ENCODE data around the gene ARID1B. TPM values are rescaled to one million over a fixed set of nuclear protein-coding genes. Genes with fewer than 3 reads are reported as not detected.

Gene ARID1B
- total RNA-seq, 1 donor from 2014 or later, result 59.3 TPM

- Mint-ChIP-seq H3K36me3 (ENCODE audit: low read depth) (peaks cover 1% of the 10 kb centered on the region), H3K9me3 (ENCODE audit: low read depth) (no peaks in the 10 kb centered on the region), H3K4me1 (ENCODE audit: low read depth) (peaks cover 43% of the 10 kb centered on the region), H3K4me3 (ENCODE audit: unreplicated experiment) (no peak overlapping the region), H3K27ac (ENCODE audit: unreplicated experiment) (peak overlapping the region; percentile 89), H3K27me3 (ENCODE audit: low read depth) (no peaks in the 10 kb centered on the region)
- no peak for TF ChIP-seq CTCF (IDR thresholded peaks at IDR 0.05)
- DNase-seq (ENCODE audit: low spot score), result no peak
Measured at GRCh38 chr6:157108923-157109322, 331.7 kb downstream of the ARID1B start.

GRCh38 chr6:157110607-157111006 is 333.4 kb downstream of the ARID1B start:
- Mint-ChIP-seq H3K27ac (ENCODE audit: unreplicated experiment) (peak overlapping the region; percentile 25), H3K9me3 (ENCODE audit: low read depth) (no peaks in the 10 kb centered on the region), H3K4me3 (ENCODE audit: unreplicated experiment) (no peak overlapping the region), H3K4me1 (ENCODE audit: low read depth) (peaks cover 43% of the 10 kb centered on the region), H3K27me3 (ENCODE audit: low read depth) (no peaks in the 10 kb centered on the region), H3K36me3 (ENCODE audit: low read depth) (peaks cover 5% of the 10 kb centered on the region)
- TF ChIP-seq CTCF (IDR thresholded peaks at IDR 0.05), result no peak
- no peak for DNase-seq (ENCODE audit: low spot score)

GRCh38 chr6:157113389-157113788 is 336.2 kb downstream of the ARID1B start:
- TF ChIP-seq CTCF (IDR thresholded peaks at IDR 0.05), result no peak
- Mint-ChIP-seq H3K36me3 (ENCODE audit: low read depth) (peaks cover 5% of the 10 kb centered on the region), H3K4me3 (ENCODE audit: unreplicated experiment) (no peak overlapping the region), H3K27me3 (ENCODE audit: low read depth) (no peaks in the 10 kb centered on the region), H3K4me1 (ENCODE audit: low read depth) (peaks cover 22% of the 10 kb centered on the region), H3K9me3 (ENCODE audit: low read depth) (no peaks in the 10 kb centered on the region), H3K27ac (ENCODE audit: unreplicated experiment) (no peak overlapping the region)
- no peak for DNase-seq (ENCODE audit: low spot score)

- Mint-ChIP-seq H3K4me3 (ENCODE audit: unreplicated experiment) (no peak overlapping the region), H3K9me3 (ENCODE audit: low read depth) (no peaks in the 10 kb centered on the region)
Measured at GRCh38 chr6:157116426-157116825, 339.2 kb downstream of the ARID1B start.

DNA sequence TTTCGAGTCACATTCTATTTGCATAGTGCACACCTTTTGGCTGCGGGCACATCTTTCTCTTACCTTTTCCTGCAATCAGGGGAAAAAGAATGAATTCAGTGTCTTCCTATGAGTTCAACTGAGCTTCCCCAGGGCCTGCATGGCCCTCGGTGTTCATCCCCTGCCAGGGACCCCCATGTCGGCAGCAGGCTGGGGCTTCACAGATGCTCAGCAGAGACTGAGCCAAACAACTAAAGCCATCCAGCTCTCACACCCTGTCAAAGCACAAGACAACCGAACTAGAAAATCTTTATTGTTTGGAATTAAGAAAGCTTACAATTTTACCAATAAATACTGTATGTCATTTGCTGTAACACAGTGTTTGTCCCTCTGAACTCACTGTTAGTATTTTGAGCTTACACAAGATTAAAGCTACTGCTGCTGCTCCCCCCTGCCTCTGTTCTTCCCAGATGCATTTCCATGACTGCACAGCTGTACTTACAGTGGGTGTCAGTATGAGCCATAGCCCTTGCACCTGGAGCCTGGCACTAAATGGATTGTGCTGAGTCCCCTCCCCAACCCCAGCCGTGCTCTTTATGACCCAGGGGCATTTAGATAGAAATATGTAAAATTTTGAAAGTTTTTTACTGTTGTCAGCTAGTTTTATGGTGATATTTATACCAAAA is 340.4 kb downstream of the ARID1B start:
- H3K27me3 Mint-ChIP-seq (ENCODE audit: low read depth), result no peaks in the 10 kb centered on the region
- no peak for DNase-seq (ENCODE audit: low spot score)

More at GRCh38 chr6:157116426-157116825, 339.2 kb downstream of the ARID1B start:
- Mint-ChIP-seq H3K27ac (ENCODE audit: unreplicated experiment) (no peak overlapping the region), H3K4me1 (ENCODE audit: low read depth) (peaks cover 6% of the 10 kb centered on the region), H3K27me3 (ENCODE audit: low read depth) (no peaks in the 10 kb centered on the region), H3K36me3 (ENCODE audit: low read depth) (peaks cover 5% of the 10 kb centered on the region)
- no peak for TF ChIP-seq CTCF (IDR thresholded peaks at IDR 0.05)
- no peak for DNase-seq (ENCODE audit: low spot score)

More for the DNA sequence above, 340.4 kb downstream of the ARID1B start:
- H3K4me3 Mint-ChIP-seq (ENCODE audit: unreplicated experiment), result no peak overlapping the region
- H3K36me3 Mint-ChIP-seq (ENCODE audit: low read depth), result peaks cover 5% of the 10 kb centered on the region
- no peak overlapping the region for H3K27ac Mint-ChIP-seq (ENCODE audit: unreplicated experiment)
- peaks cover 6% of the 10 kb centered on the region for H3K4me1 Mint-ChIP-seq (ENCODE audit: low read depth)
- no peak for TF ChIP-seq CTCF (IDR thresholded peaks at IDR 0.05)
- no peaks in the 10 kb centered on the region for H3K9me3 Mint-ChIP-seq (ENCODE audit: low read depth)

Data from chondrocyte (in vitro differentiated cells).